K562 (cell line): ENCODE measurements around the gene SPON1. TPM values are rescaled to one million over a fixed set of nuclear protein-coding genes. Genes with fewer than 3 reads are reported as not detected.
"Not testable (repeated sequence)": the region's sequence is repeated elsewhere in the genome, so short reads cannot be mapped to it uniquely, and the experiment has no call there.

Experiments used
- ATAC-seq: fragments of 200-7000 bp; cut with Tn5 transposase; 3 replicates; pipeline ENCODE4 v1.9.1; 2020; ENCODE audit warnings: moderate library complexity
- BruUV-seq: library from RNA; stranded (reverse); fragments of 400-500 nt; replicated peaks from 2 replicates; lab custom pipeline; 2021; lab: Mats Ljungman, UMichigan
- CTCF ChIA-PET: fragments of 300-600 bp; formaldehyde crosslinking; extraction: SDS; loops from one replicate; lab custom pipeline; 2021; ENCODE audit warnings: low intra/inter-chr PET ratio; lab: Yijun Ruan, JAX
- POLR2A ChIA-PET: fragments of 300-600, 350-650 bp; sonication (Branson Sonifier 250); formaldehyde crosslinking; extraction: SDS; loops from one replicate; lab custom pipeline; 2021; ENCODE audit warnings: antibody characterized with exemption, inconsistent platforms; lab: Yijun Ruan, JAX
- DNase-seq, 4 experiments: peaks; one replicate each; pipeline versions ENCODE4 v3.0.0 to v3.0.0-alpha.2; 2011 to 2018; ENCODE audit warnings: low spot score in 3 of 4, mixed read lengths in 3 of 4; ENCODE audit errors: extremely low read depth in 1 of 4
- FAIRE-seq: peaks from 2 replicates; lab custom pipeline; 2011; peaks lifted over from hg19 to GRCh38; lab: Jason Lieb, UNC
- H2AFZ ChIP-seq: 2 replicates; pipeline ENCODE4 v1.6.0; 2011; ENCODE audit warnings: low read depth, low read length, control low read depth, inconsistent platforms
- H3K27ac ChIP-seq: fragments of 200-600 bp; 3 replicates; pipeline ENCODE4 v1.8.0; 2011; ENCODE audit warnings: low read depth, mild to moderate bottlenecking, control low read depth, inconsistent platforms, low read length, moderate library complexity, mixed read lengths; ENCODE audit errors: extremely low read depth
- H3K27me3 ChIP-seq, 2 experiments: fragments of 300-600 bp in 1 of 2; 2 replicates in 1 of 2; 3 replicates in 1 of 2; pipeline versions ENCODE4 v1.6.0 to v1.8.0; 2011; ENCODE audit warnings: inconsistent platforms in 2 of 2, low read length in 2 of 2, mild to moderate bottlenecking in 1 of 2, mixed read lengths in 1 of 2, moderate library complexity in 1 of 2; ENCODE audit not compliant: control insufficient read depth in 2 of 2, insufficient read depth in 2 of 2
- H3K36me3 ChIP-seq: fragments of 300-600 bp; 3 replicates; pipeline ENCODE4 v1.8.0; 2011; ENCODE audit warnings: mild to moderate bottlenecking, low read length, inconsistent platforms; ENCODE audit not compliant: control insufficient read depth, insufficient read depth
- H3K4me1 ChIP-seq, 2 experiments: fragments of 200-600 bp in 1 of 2; replicated peaks in 1 of 2; 2 replicates in 1 of 2; 3 replicates in 1 of 2; pipeline versions ENCODE4 v1.5.1 to v1.8.0; 2011; ENCODE audit warnings: inconsistent platforms in 2 of 2, low read length in 2 of 2, mild to moderate bottlenecking in 1 of 2, mixed read lengths in 1 of 2, moderate library complexity in 1 of 2; ENCODE audit not compliant: control insufficient read depth in 2 of 2, insufficient read depth in 2 of 2
- H3K4me2 ChIP-seq: 2 replicates; pipeline ENCODE4 v1.6.1; 2011; ENCODE audit warnings: low read length, control low read depth, inconsistent platforms, mixed read lengths; ENCODE audit not compliant: insufficient read depth
- H3K4me3 ChIP-seq: fragments of 200-600 bp; sonication (generic), shearing (Covaris generic); 2 replicates; pipeline ENCODE4 v1.5.1; 2016; ENCODE audit warnings: control low read depth, inconsistent platforms
- H3K79me2 ChIP-seq: fragments of 200-600 bp; 3 replicates; pipeline ENCODE4 v1.8.0; 2011; ENCODE audit warnings: low read length, inconsistent platforms; ENCODE audit not compliant: control insufficient read depth, insufficient read depth
- H3K9ac ChIP-seq, 2 experiments: 2 replicates each; pipeline versions ENCODE4 v1.6.0 to v1.6.1; 2011; ENCODE audit warnings: low read depth in 2 of 2, low read length in 2 of 2, control low read depth in 1 of 2, inconsistent platforms in 1 of 2, mild to moderate bottlenecking in 1 of 2, mixed read lengths in 1 of 2; ENCODE audit not compliant: insufficient read depth in 1 of 2
- H3K9me1 ChIP-seq: one replicate; pipeline ENCODE4 v1.6.0; 2011; ENCODE audit warnings: inconsistent platforms, mild to moderate bottlenecking, low read length, moderate library complexity; ENCODE audit not compliant: control insufficient read depth, insufficient read depth
- H3K9me3 ChIP-seq: replicated peaks from 2 replicates; pipeline ENCODE4 v1.5.1; 2011; ENCODE audit warnings: low read depth, low read length, inconsistent platforms; ENCODE audit not compliant: control insufficient read depth, insufficient read depth
- H4K20me1 ChIP-seq: replicated peaks from 2 replicates; pipeline ENCODE4 v1.6.1; 2011; ENCODE audit warnings: low read length, inconsistent platforms, mixed read lengths; ENCODE audit not compliant: control insufficient read depth, insufficient read depth
- SREBF1 ChIP-seq: fragments of 150-350 bp; IDR thresholded peaks from 2 replicates; pipeline ENCODE4 v1.6.1; 2014; ENCODE audit warnings: antibody characterized with exemption, low read depth, low read length, borderline replicate concordance
- ZFP30 ChIP-seq: fragments of 250-450 bp; sonication (Bioruptor Pico); IDR thresholded peaks from 2 replicates; pipeline ENCODE4 v1.8.0; 2022; ENCODE audit warnings: moderate library complexity, mild to moderate bottlenecking, inconsistent platforms, borderline replicate concordance
- WGBS: fragments of 100-300 bp; shearing (Covaris generic); methylation state at CpG from one replicate; pipeline ENCODE4 v1.1.6; 2016; ENCODE audit warnings: low coverage, mixed read lengths; ENCODE audit not compliant: insufficient coverage; ENCODE audit errors: missing lambda C conversion rate; 5-methylcytosine and 5-hydroxymethylcytosine counted together
- in situ Hi-C: fragments of 300-500 bp; cut with MboI; formaldehyde crosslinking; loops from 4 replicates; pipeline ENCODE4 v1.15.0; 2018; ENCODE audit warnings: inconsistent platforms, mixed read lengths
- intact Hi-C: fragments of 100-400 bp; cut with micrococcal nuclease; formaldehyde crosslinking; loops from 2 replicates; pipeline ENCODE4 v1.14.2; 2022
- polyA plus RNA-seq, 8 experiments: library from polyadenylated mRNA; depleted of rRNA in 4 of 8; stranded (reverse) in 5 of 8; unstranded in 3 of 8; fragments of >200 nt; fragmentation: Nextera tagmentation in 2 of 8; fragmentation: Illumina TruSeq in 1 of 8; extraction: Ambion mirVana in 2 of 8; extraction: Trizol in 1 of 8; gene quantifications; 2 replicates each; pipeline versions ENCODE4 v1.2.1 to v1.2.3, GENCODE V29; 2011 to 2014; ENCODE audit warnings: inconsistent platforms in 1 of 8, missing spikeins in 1 of 8
- total RNA-seq, 7 experiments: library from RNA; depleted of rRNA in 6 of 7; stranded (reverse); fragments of >200 nt in 6 of 7; fragmentation: Illumina TruSeq in 2 of 7; extraction: Trizol in 2 of 7; gene quantifications; 2 replicates each; pipeline versions ENCODE4 v1.2.1 to v1.2.3, GENCODE V29; 2011 to 2021; ENCODE audit warnings: low replicate concordance in 1 of 7

Gene SPON1
- total and polyA plus RNA-seq, 9 of the 15 experiments (the other 6 are each of a cell fraction or from before 2014, with no cell fraction given): 0.04 to 0.06 TPM; not detected in 7

GRCh38 chr11:14163576-14163975 lies 201.1 kb downstream of the SPON1 start:
- 0% methylated on average over 2 of the region's 2 CpGs for WGBS
- DNase-seq (no peak), ATAC-seq (no peak), FAIRE-seq (no peak)
- Histone ChIP-seq H3K79me2 (no peaks in the 10 kb centered on the region), H3K27me3 (no peaks in the 10 kb centered on the region), H3K27ac (no peak overlapping the region), H4K20me1 (no peaks in the 10 kb centered on the region), H3K4me2 (no peak overlapping the region), H3K4me1 (no peaks in the 10 kb centered on the region), H3K36me3 (no peaks in the 10 kb centered on the region), H3K9me3 (no peaks in the 10 kb centered on the region), H3K4me3 (no peak overlapping the region), H3K9me1 (no peaks in the 10 kb centered on the region), H2AFZ (no peak overlapping the region), H3K9ac (no peak overlapping the region)
- no TSS peak for BruUV-seq
- ChIA-PET POLR2A (interaction anchor here (0.6 to 0.7 kb wide), 2 partner anchors 11 to 27 kb away, joined by 3 to 4 read pairs; no protein-coding TSS in a partner anchor), CTCF (no interaction called here)
- in situ Hi-C loops (no loop called here), intact Hi-C loops (no loop called here)
- TF ChIP-seq SREBF1: no peak
- TF ChIP-seq ZFP30 (CRISPR knock-in tag): no peak

- H3K9me3 ChIP-seq, CTCF ChIA-PET, H3K9me1 ChIP-seq, H3K27ac ChIP-seq, POLR2A ChIA-PET, H3K4me1 ChIP-seq, H3K36me3 ChIP-seq, H4K20me1 ChIP-seq, H3K4me2 ChIP-seq, H3K4me3 ChIP-seq, in situ Hi-C loops, ATAC-seq, intact Hi-C loops, H3K27me3 ChIP-seq, DNase-seq, BruUV-seq, FAIRE-seq, H3K9ac ChIP-seq, H2AFZ ChIP-seq, H3K79me2 ChIP-seq: not testable (repeated sequence)
- WGBS: 2% methylated on average over 7 of the region's 7 CpGs
Observed at GRCh38 chr11:14173679-14174078, 211.2 kb downstream of the SPON1 start.
